Stimulated activated CD8-positive, alpha-beta memory T cell treated with anti-CD3 and anti-CD28 coated beads, Interleukin-15, amount 100 ng/mL, for 24 hours (primary cell): Measurements from ENCODE around the gene PCOLCE2.
"Not testable (repeated sequence)": the region's sequence is repeated elsewhere in the genome, so short reads cannot be mapped to it uniquely, and the experiment has no call there.

Experiments
- DNase-seq: peaks from one replicate; pipeline ENCODE4 v3.0.0-alpha.2; 2020; ENCODE audit warnings: low read depth

Gene PCOLCE2

GRCh38 chr3:142898346-142899213 lies 9.7 kb upstream of the PCOLCE2 start:
- DNase-seq = no peak

GRCh38 chr3:142897807-142898206 lies 8.9 kb upstream of the PCOLCE2 start:
- no peak for DNase-seq

GRCh38 chr3:142896996-142897395 lies 8.1 kb upstream of the PCOLCE2 start:
- DNase-seq = no peak

GRCh38 chr3:142896201-142896755 lies 7.4 kb upstream of the PCOLCE2 start:
- DNase-seq = no peak

GRCh38 chr3:142894493-142894892 lies 5.6 kb upstream of the PCOLCE2 start:
- no peak for DNase-seq

GRCh38 chr3:142892714-142893113 lies 3.8 kb upstream of the PCOLCE2 start:
- no peak for DNase-seq

- no peak for DNase-seq
Measured at GRCh38 chr3:142890592-142890991, 1.7 kb upstream of the PCOLCE2 start.

GRCh38 chr3:142889212-142890014 lies 530 bp upstream of the PCOLCE2 start:
- no peak for DNase-seq

- no peak for DNase-seq
Measured at GRCh38 chr3:142888099-142888480, 793 bp downstream of the PCOLCE2 start.

- no peak for DNase-seq
Measured at GRCh38 chr3:142886940-142887339, 1.9 kb downstream of the PCOLCE2 start.

GRCh38 chr3:142886021-142886420 lies 2.9 kb downstream of the PCOLCE2 start:
- no peak for DNase-seq

GRCh38 chr3:142884531-142884930 lies 4.4 kb downstream of the PCOLCE2 start:
- DNase-seq = no peak

- DNase-seq = not testable (repeated sequence)
Measured at GRCh38 chr3:142883534-142883933, 5.3 kb downstream of the PCOLCE2 start.

GRCh38 chr3:142881445-142882224 lies 7.2 kb downstream of the PCOLCE2 start:
- no peak for DNase-seq

GRCh38 chr3:142878649-142879300 lies 10.1 kb downstream of the PCOLCE2 start:
- DNase-seq = no peak

- DNase-seq = no peak
Measured at GRCh38 chr3:142876417-142876816, 12.5 kb downstream of the PCOLCE2 start.

GRCh38 chr3:142875583-142876207 lies 13.2 kb downstream of the PCOLCE2 start:
- no peak for DNase-seq

GRCh38 chr3:142875099-142875498 lies 13.8 kb downstream of the PCOLCE2 start:
- no peak for DNase-seq

GRCh38 chr3:142868382-142868781 lies 20.5 kb downstream of the PCOLCE2 start:
- not testable (repeated sequence) for DNase-seq

- DNase-seq = no peak
Measured at GRCh38 chr3:142866841-142867631, 21.8 kb downstream of the PCOLCE2 start.
